ENCODE results near the gene MACF1. TPM values are rescaled to one million over a fixed set of nuclear protein-coding genes. Genes with fewer than 3 reads are reported as not detected.

MACF1 gene
- total and polyA plus RNA-seq, 7 donors, result 38.9 to 162 (median 71.4) TPM

GRCh38 chr1:39214998-39215873, 10.7 kb downstream of the MACF1 start:
- intact Hi-C loops (cut with DNase I), result loop anchor here in 1 of 2 donors (5.0 kb wide), 1 partner anchor 42 kb away; no protein-coding TSS in a partner anchor
- DNase-seq (no peak), ATAC-seq (peak; percentile 15 to 45 (median 26))
- TF ChIP-seq CTCF (IDR thresholded peaks at IDR 0.05), result no peak
- H3K4me1 ChIP-seq, result peaks cover 36% of the 10 kb centered on the region
- H3K27me3 ChIP-seq (ENCODE audit: insufficient read depth in 3 of 3, low read length in 2 of 3), result no peaks in the 10 kb centered on the region
- no peaks in the 10 kb centered on the region for H3K36me3 ChIP-seq (ENCODE audit: insufficient read depth in 1 of 2, low read depth in 1 of 2)
- no peaks in the 10 kb centered on the region for H3K9me3 ChIP-seq
- peak overlapping the region; percentile 18 for H3K27ac ChIP-seq
- 82 to 92% (median 86%) methylated on average over 11 of the region's 11 CpGs for WGBS, 3 donors
- no peak overlapping the region for H3K4me3 ChIP-seq

- Histone ChIP-seq H3K9me3 (no peaks in the 10 kb centered on the region), H3K27ac (no peak overlapping the region), H3K4me1 (peaks cover 36% of the 10 kb centered on the region), H3K36me3 (ENCODE audit: insufficient read depth in 1 of 2, low read depth in 1 of 2) (no peaks in the 10 kb centered on the region), H3K27me3 (ENCODE audit: insufficient read depth in 3 of 3, low read length in 2 of 3) (no peaks in the 10 kb centered on the region), H3K4me3 (no peak overlapping the region)
- intact Hi-C loops (cut with DNase I), result no loop called here
- ATAC-seq (no peak), DNase-seq (no peak)
- TF ChIP-seq CTCF (IDR thresholded peaks at IDR 0.05), result no peak
- WGBS, 3 donors, result 79 to 88% (median 82%) methylated on average over 4 of the region's 4 CpGs
Measured at GRCh38 chr1:39216771-39217170, 12.3 kb downstream of the MACF1 start.

GRCh38 chr1:39220891-39221870, 16.7 kb downstream of the MACF1 start:
- TF ChIP-seq CTCF (IDR thresholded peaks at IDR 0.05), result no peak
- intact Hi-C loops (cut with DNase I), result no loop called here
- peaks cover 26% of the 10 kb centered on the region for H3K4me1 ChIP-seq
- no peak for DNase-seq
- H3K27ac ChIP-seq, result no peak overlapping the region
- no peak overlapping the region for H3K4me3 ChIP-seq
- no peak for ATAC-seq
- H3K36me3 ChIP-seq (ENCODE audit: insufficient read depth in 1 of 2, low read depth in 1 of 2), result no peaks in the 10 kb centered on the region
- WGBS, 3 donors, result 93 to 97% (median 96%) methylated on average over 10 of the region's 10 CpGs
- H3K27me3 ChIP-seq (ENCODE audit: insufficient read depth in 3 of 3, low read length in 2 of 3), result no peaks in the 10 kb centered on the region
- H3K9me3 ChIP-seq, result no peaks in the 10 kb centered on the region

GRCh38 chr1:39224295-39224829, 19.9 kb downstream of the MACF1 start:
- no peaks in the 10 kb centered on the region for H3K9me3 ChIP-seq
- no peak overlapping the region for H3K27ac ChIP-seq
- ATAC-seq (no peak), DNase-seq (no peak)
- no peaks in the 10 kb centered on the region for H3K36me3 ChIP-seq (ENCODE audit: insufficient read depth in 1 of 2, low read depth in 1 of 2)
- H3K27me3 ChIP-seq (ENCODE audit: insufficient read depth in 3 of 3, low read length in 2 of 3), result no peaks in the 10 kb centered on the region
- intact Hi-C loops (cut with DNase I), result no loop called here
- TF ChIP-seq CTCF (IDR thresholded peaks at IDR 0.05), result no peak
- peaks cover 35% of the 10 kb centered on the region for H3K4me1 ChIP-seq
- H3K4me3 ChIP-seq, result no peak overlapping the region
